Measurements from ENCODE around the gene MBLAC2.

GRCh38 chr5:90510438-90510837 is 35.9 kb upstream of the MBLAC2 start:
- TF ChIP-seq CTCF (IDR thresholded peaks at IDR 0.05 in 4 of 5, conservative IDR thresholded peaks at IDR 0.05 in 1 of 5), result no peak
- TF ChIP-seq POLR2A (IDR thresholded peaks at IDR 0.05), result no peak

Data from gastrocnemius medialis (tissue), 4 donors.